ENCODE measurements around the gene RIN1. TPM values are rescaled to one million over a fixed set of nuclear protein-coding genes. Genes with fewer than 3 reads are reported as not detected.

RIN1 gene
- total RNA-seq, 2 experiments from 2014 or later = 1.1 to 1.6 TPM

DNA sequence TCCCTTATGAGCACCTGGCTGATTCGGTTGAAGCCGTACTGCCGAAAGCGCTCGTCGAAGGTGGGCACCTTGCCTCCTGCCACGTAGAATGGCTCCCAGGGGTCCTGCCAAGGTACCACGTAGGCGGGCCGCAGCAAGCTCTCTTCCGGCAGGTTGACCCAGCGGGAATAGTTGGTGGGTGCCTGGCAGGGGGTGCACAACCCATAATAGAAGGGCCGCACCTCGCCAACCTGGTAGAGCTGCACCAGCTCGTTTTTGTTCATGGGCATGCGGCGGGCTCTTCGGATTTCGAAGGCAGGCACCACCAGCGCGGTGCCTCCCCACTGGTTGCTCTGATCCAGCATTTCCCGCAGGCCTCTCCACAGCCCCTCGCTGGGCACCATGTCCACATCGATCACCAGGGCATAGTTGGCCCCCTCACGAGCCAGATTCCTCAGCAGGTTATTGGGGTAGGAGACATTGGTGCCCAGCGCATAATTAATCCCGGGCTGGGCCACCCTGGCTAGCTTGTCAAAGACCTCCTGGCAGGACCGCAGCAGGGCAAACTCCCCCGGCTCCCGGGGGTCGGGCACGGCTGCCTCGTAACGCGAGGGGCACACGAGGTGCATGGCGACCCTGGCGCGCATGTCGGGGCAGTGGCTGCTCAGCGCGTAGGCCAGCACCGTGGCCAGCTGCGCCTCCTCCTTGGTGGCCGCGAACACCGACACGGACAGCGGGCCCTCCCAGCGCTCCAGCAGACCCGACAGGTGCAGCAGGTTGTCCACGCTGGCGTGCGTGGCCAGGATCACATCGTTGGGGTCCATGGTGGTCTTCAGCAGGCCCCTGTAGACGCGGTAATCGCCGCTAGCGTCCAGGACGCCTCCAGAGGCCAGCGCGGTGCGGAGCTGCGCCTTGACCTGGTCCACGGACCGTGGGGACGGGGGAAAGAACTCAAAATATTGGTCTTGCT, 10.5 kb upstream of the RIN1 start:
- peak overlapping the region; percentile 97 for H3K4me3 Mint-ChIP-seq
- H3K4me1 Mint-ChIP-seq = peaks cover 51% of the 10 kb centered on the region
- CTCF ChIA-PET = interaction anchor here (0.8 to 2.3 kb wide), 6 partner anchors 18 to 194 kb away, joined by 3 to 10 read pairs (median 4); no protein-coding TSS in a partner anchor
- no peak for DNase-seq
- H3K27ac Mint-ChIP-seq = peak overlapping the region; percentile 94
- H3K27me3 Mint-ChIP-seq = peaks cover 4% of the 10 kb centered on the region
- no peaks in the 10 kb centered on the region for H3K9me3 Mint-ChIP-seq
- peaks cover 10% of the 10 kb centered on the region for H3K36me3 Mint-ChIP-seq (ENCODE audit: low read depth)
- POLR2A ChIA-PET = interaction anchor here (0.6 kb wide), 1 partner anchor 926 kb away, joined by 9 read pairs; no protein-coding TSS in a partner anchor

GRCh38 chr11:66345316-66345649, 9.0 kb upstream of the RIN1 start:
- Mint-ChIP-seq H3K27me3 (peaks cover 4% of the 10 kb centered on the region), H3K27ac (peak overlapping the region; percentile 94), H3K9me3 (no peaks in the 10 kb centered on the region), H3K4me3 (peak overlapping the region; percentile 97), H3K36me3 (ENCODE audit: low read depth) (peaks cover 18% of the 10 kb centered on the region), H3K4me1 (peaks cover 51% of the 10 kb centered on the region)
- DNase-seq = no peak
- ChIA-PET POLR2A (no interaction called here), CTCF (interaction anchor here (0.6 to 2.3 kb wide), 7 partner anchors 10 to 1862 kb away, joined by 3 to 10 read pairs (median 5); partner anchors contain the start of gene RIN1)

- ChIA-PET CTCF (interaction anchor here (0.6 to 2.3 kb wide), 7 partner anchors 10 to 63 kb away, joined by 3 to 10 read pairs (median 5); partner anchors contain the start of gene RIN1), POLR2A (no interaction called here)
- Mint-ChIP-seq H3K27me3 (peaks cover 4% of the 10 kb centered on the region), H3K27ac (peak within 1 kb of the TSS; percentile 94), H3K4me3 (peak within 1 kb of the TSS; percentile 97), H3K4me1 (peaks cover 51% of the 10 kb centered on the region), H3K36me3 (ENCODE audit: low read depth) (peaks cover 18% of the 10 kb centered on the region), H3K9me3 (no peaks in the 10 kb centered on the region)
- peak; percentile 99 for DNase-seq
Measured at GRCh38 chr11:66344550-66345315, 8.5 kb upstream of the RIN1 start, which contains the start of gene BRMS1. Gene BRMS1, minus strand, starts transcription at chr11:66345104. Its CDS starts 2,870 bp downstream, at chr11:66342234.

GRCh38 chr11:66343176-66343575, 6.9 kb upstream of the RIN1 start:
- DNase-seq = no peak
- H3K9me3 Mint-ChIP-seq = no peaks in the 10 kb centered on the region
- peak overlapping the region; percentile 97 for H3K4me3 Mint-ChIP-seq
- POLR2A ChIA-PET = no interaction called here
- peaks cover 26% of the 10 kb centered on the region for H3K36me3 Mint-ChIP-seq (ENCODE audit: low read depth)
- H3K27ac Mint-ChIP-seq = no peak overlapping the region
- H3K27me3 Mint-ChIP-seq = peaks cover 4% of the 10 kb centered on the region
- peaks cover 44% of the 10 kb centered on the region for H3K4me1 Mint-ChIP-seq
- CTCF ChIA-PET = interaction anchor here (2.1 kb wide), 1 partner anchor 32 kb away, joined by 7 read pairs; no protein-coding TSS in a partner anchor

DNA sequence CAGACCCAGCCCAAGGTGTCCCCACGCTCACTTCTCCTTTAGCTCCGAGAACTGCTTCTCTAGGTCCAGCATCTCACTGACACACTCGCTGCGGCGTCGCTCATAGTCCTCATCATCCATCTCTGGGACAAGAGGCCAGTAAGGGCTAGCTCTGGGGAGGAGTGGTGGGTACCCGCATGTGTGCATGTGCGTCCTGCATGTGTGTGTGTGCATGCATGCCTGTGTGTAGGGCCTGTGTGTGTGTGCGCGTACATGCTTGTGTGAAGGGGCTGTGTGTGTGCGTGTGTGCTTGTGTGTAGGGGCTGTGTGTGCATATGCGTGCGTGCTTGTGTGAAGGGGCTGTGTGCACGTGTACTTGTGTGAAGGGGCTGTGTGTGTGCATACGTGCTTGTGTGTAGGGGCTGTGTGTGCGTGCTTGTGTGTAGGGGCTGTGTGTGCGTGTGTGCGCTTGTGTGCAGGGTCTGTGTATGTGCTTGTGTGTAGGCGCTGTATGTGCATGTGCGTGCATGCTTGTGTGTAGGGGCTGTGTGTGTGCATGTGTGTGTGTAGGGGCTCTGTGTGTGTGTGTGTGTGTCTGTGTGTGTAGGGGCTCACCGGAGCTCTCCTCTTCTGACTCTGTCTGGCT, 5.4 kb upstream of the RIN1 start:
- H3K4me1 Mint-ChIP-seq = peaks cover 50% of the 10 kb centered on the region
- no peak for DNase-seq
- no peaks in the 10 kb centered on the region for H3K27me3 Mint-ChIP-seq
- CTCF ChIA-PET = interaction anchor here (1.1 to 1.5 kb wide), 4 partner anchors 12 to 31 kb away, joined by 4 to 5 read pairs (median 4); no protein-coding TSS in a partner anchor
- peaks cover 29% of the 10 kb centered on the region for H3K36me3 Mint-ChIP-seq (ENCODE audit: low read depth)
- no peaks in the 10 kb centered on the region for H3K9me3 Mint-ChIP-seq
- POLR2A ChIA-PET = no interaction called here
- H3K27ac Mint-ChIP-seq = no peak overlapping the region
- H3K4me3 Mint-ChIP-seq = no peak overlapping the region

DNA sequence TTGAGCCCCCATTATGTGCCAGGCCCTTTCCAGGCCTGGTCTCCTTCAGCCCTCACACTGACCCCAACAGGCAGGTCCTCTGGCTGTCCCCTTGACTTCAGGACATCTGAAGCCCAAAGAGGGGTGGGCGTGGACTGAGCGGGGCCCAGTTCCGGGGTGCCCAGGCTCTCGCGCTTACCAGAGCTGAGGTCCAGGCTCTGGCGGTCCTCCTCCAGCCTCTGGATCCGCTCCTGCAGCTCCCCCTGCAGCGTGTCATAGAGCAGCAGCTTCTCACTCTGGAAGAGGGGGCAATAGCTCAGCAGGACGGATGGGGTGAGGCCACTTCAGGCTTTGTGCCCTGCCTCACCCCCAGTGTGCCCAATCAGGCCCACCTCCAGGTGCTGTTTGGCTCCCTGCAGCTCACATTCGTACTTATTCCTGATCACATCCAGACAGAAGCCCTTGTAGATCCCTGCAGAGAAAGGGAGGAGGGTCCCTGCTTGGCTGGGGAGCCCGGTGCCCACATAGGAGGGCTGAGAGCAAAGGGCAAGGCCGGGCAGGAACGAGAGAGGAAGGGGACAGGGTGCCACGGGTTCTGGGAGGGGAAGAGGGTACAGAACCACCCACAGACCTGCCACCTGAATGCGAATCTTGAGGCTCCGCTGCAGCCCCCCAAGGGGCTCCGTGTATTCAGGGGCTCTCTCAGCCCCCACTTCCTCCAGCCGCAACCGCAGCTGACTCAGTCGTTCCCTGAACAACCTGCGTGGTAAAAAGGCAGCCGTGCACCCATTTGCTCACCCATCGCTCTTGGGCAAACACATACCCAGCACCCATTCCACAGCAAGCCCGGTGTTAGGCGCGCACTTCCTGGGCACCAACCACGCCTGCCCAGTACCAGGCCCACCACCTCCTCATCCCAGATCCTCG, 4.6 kb upstream of the RIN1 start:
- CTCF ChIA-PET = interaction anchor here (1.1 to 1.3 kb wide), 5 partner anchors 10 to 31 kb away, joined by 4 to 6 read pairs (median 5); no protein-coding TSS in a partner anchor
- Mint-ChIP-seq H3K27ac (no peak overlapping the region), H3K27me3 (no peaks in the 10 kb centered on the region), H3K9me3 (no peaks in the 10 kb centered on the region), H3K4me3 (no peak overlapping the region), H3K36me3 (ENCODE audit: low read depth) (peaks cover 29% of the 10 kb centered on the region), H3K4me1 (peaks cover 51% of the 10 kb centered on the region)
- DNase-seq = no peak
- POLR2A ChIA-PET = no interaction called here

- Mint-ChIP-seq H3K4me1 (peaks cover 44% of the 10 kb centered on the region), H3K27ac (no peak overlapping the region), H3K9me3 (no peaks in the 10 kb centered on the region), H3K4me3 (no peak overlapping the region), H3K36me3 (ENCODE audit: low read depth) (peaks cover 28% of the 10 kb centered on the region), H3K27me3 (no peaks in the 10 kb centered on the region)
- POLR2A ChIA-PET = no interaction called here
- DNase-seq = no peak
- CTCF ChIA-PET = interaction anchor here (0.9 to 1.2 kb wide), 3 partner anchors 8 to 24 kb away, joined by 3 to 6 read pairs (median 6); partner anchors contain the start of gene B4GAT1
Measured at GRCh38 chr11:66339686-66340483, 3.7 kb upstream of the RIN1 start.

DNA sequence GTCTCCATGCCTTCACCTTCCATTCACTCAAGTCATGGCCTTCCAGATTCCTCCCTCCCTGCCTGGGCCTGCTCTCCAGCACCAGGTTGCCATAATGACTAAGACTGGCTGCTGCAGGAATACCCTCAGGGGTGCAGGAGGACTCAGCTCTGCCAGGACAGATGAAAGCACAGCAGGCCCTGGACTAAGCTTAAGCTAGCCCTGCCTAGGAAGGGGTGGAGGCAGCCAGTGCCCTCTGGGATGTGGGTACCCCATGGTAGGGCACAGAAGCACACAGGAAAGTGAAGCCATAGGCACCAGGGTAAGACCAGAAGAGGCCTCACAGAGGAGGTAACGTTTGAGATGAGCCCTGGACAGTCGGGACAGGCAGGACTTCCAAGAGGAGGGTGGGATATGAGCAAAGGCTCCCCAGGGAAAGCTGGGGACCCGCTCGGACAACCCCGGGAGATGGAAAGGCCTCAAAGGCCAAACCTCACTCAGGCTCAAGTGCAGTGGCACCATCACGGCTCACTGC, 3.0 kb upstream of the RIN1 start:
- Mint-ChIP-seq H3K9me3 (no peaks in the 10 kb centered on the region), H3K4me1 (peaks cover 39% of the 10 kb centered on the region), H3K36me3 (ENCODE audit: low read depth) (peaks cover 26% of the 10 kb centered on the region), H3K27me3 (no peaks in the 10 kb centered on the region), H3K4me3 (no peak overlapping the region), H3K27ac (peak overlapping the region; percentile 58)
- CTCF ChIA-PET = interaction anchor here (0.9 kb wide), 1 partner anchor 9 kb away, joined by 3 read pairs; the partner anchor contains the start of gene B4GAT1
- no peak for DNase-seq
- POLR2A ChIA-PET = no interaction called here

DNA sequence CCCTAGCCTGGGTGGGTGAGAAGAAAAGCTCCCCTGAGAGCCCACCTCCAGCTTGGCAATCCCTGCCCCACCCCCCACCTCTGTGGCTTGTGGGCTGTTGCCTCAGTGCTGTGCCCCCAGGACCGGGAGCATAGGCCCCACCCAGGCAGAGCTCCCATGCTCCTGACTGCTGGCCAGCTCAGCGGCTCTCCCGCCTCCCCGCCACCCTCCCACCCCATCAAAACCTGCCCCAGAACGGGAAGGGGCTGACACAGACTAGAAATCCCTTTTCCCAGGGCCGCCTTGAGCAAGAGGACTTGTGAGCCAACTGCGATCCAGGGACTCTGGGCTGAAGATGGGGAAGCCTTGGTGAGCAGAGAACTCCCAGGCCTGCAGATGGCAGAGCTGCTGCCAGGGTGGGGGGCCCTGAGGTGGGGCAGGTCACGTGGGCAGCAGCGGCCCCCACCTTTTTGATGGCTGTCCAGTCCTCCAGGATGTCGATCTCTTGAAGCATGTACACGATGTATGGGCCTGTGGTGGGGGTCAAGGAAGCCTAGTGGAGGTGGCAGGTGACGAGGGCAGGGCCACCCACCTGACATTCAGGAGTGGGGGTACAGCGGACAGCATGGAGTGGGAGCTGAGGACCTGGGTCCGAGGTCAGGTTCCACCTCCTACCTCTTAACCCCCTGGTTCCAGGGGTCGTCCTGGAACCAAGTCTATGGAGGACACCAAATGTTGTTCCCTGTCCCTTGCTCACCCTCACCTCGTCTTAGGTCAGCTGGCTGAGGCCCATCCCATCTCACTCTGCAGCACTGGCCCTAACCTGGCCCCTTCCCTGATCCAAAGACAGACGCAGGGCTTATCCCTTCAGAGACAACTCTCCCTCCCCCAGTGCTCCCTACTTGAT, 2.3 kb upstream of the RIN1 start:
- Mint-ChIP-seq H3K27ac (peak overlapping the region; percentile 58), H3K36me3 (ENCODE audit: low read depth) (peaks cover 26% of the 10 kb centered on the region), H3K9me3 (no peaks in the 10 kb centered on the region), H3K27me3 (no peaks in the 10 kb centered on the region), H3K4me1 (peaks cover 32% of the 10 kb centered on the region), H3K4me3 (no peak overlapping the region)
- POLR2A ChIA-PET = no interaction called here
- DNase-seq = no peak
- CTCF ChIA-PET = interaction anchor here (0.9 to 1.0 kb wide), 3 partner anchors 9 to 50 kb away, joined by 3 to 7 read pairs (median 3); partner anchors contain the start of gene B4GAT1

All from activated CD4-positive, alpha-beta T cell treated with anti-CD3 and anti-CD28 coated beads, Interleukin-2, amount 10 ng/mL, durations not matched to agents 7 days and 5 days (primary cell).